T-cell (primary cell): ENCODE data around the gene IMMP2L. TPM values are rescaled to one million over a fixed set of nuclear protein-coding genes. Genes with fewer than 3 reads are reported as not detected.

ENCODE experiments used
- ATAC-seq, 4 experiments: fragments of 200-7000 bp in 3 of 4; fragments of 150-1000 bp in 1 of 4; cut with Tn5 transposase; replicated peaks in 1 of 4; 1 replicate in 3 of 4; 2 replicates in 1 of 4; pipeline ENCODE4 v1.10.0; 2021; ENCODE audit warnings: moderate library complexity in 3 of 4, mild to moderate bottlenecking in 2 of 4, moderate number of reproducible peaks in 1 of 4
- CTCF ChIA-PET, 2 donors: fragments of 300-600 bp; sonication (Branson Sonifier 250); formaldehyde crosslinking; loops; one replicate each; lab custom pipeline; 2022; ENCODE audit warnings: antibody characterized with exemption in 2 of 2; lab: Charles Lee
- POLR2A ChIA-PET, 2 donors: fragments of 300-600 bp; sonication (Branson Sonifier 250); formaldehyde crosslinking; loops; one replicate each; lab custom pipeline; 2022; ENCODE audit warnings: antibody characterized with exemption in 2 of 2; lab: Charles Lee
- DNase-seq, 35 experiments: peaks; one replicate each; pipeline versions ENCODE4 v3.0.0 to v3.0.0-alpha.2; 2013 to 2023
- H3K27ac ChIP-seq: one replicate; pipeline ENCODE4 v1.5.1; 2013; ENCODE audit warnings: low read length
- H3K27me3 ChIP-seq, 2 experiments: replicated peaks in 1 of 2; 1 replicate in 1 of 2; 2 replicates in 1 of 2; pipeline versions ENCODE4 v1.6.1 to v1.7.0; 2013; ENCODE audit warnings: low read length in 1 of 2, mixed read lengths in 1 of 2; ENCODE audit not compliant: control insufficient read depth in 2 of 2, insufficient read depth in 2 of 2; ENCODE audit errors: extremely low read depth in 1 of 2
- H3K36me3 ChIP-seq, 2 donors: 1 replicate in 1 of 2; 2 replicates in 1 of 2; pipeline versions ENCODE4 v1.6.1 to v1.7.0; 2013; ENCODE audit warnings: low read length in 1 of 2; ENCODE audit not compliant: control insufficient read depth in 2 of 2, insufficient read depth in 1 of 2; ENCODE audit errors: extremely low read depth in 1 of 2
- H3K4me1 ChIP-seq, 2 experiments: 1 replicate in 1 of 2; 2 replicates in 1 of 2; pipeline versions ENCODE4 v1.6.1 to v1.7.0; 2013; ENCODE audit warnings: low read length in 2 of 2, mixed read lengths in 1 of 2; ENCODE audit not compliant: insufficient read depth in 2 of 2, control insufficient read depth in 1 of 2; ENCODE audit errors: extremely low read depth in 1 of 2
- H3K4me3 ChIP-seq, 2 donors: 1 replicate in 1 of 2; 2 replicates in 1 of 2; pipeline versions ENCODE4 v1.5.1 to v1.7.0; 2013; ENCODE audit warnings: mild to moderate bottlenecking in 2 of 2, low read length in 1 of 2, moderate library complexity in 1 of 2; ENCODE audit not compliant: control insufficient read depth in 1 of 2; ENCODE audit errors: extremely low read depth in 1 of 2
- H3K9me3 ChIP-seq: 2 replicates; pipeline ENCODE4 v1.7.0; 2013
- H3K27ac Mint-ChIP-seq, 2 donors: one replicate each; pipeline ENCODE4 v1.8.0; 2020 to 2021; ENCODE audit warnings: mild to moderate bottlenecking in 2 of 2, mixed read lengths in 2 of 2
- H3K27me3 Mint-ChIP-seq, 2 donors: one replicate each; pipeline ENCODE4 v1.8.0; 2021 to 2022; ENCODE audit warnings: mixed read lengths in 2 of 2
- H3K36me3 Mint-ChIP-seq: one replicate; pipeline ENCODE4 v1.8.0; 2021; ENCODE audit warnings: mixed read lengths
- H3K4me1 Mint-ChIP-seq, 3 donors: one replicate each; pipeline ENCODE4 v1.8.0; 2020 to 2022; ENCODE audit warnings: mixed read lengths in 3 of 3, mild to moderate bottlenecking in 1 of 3
- H3K4me3 Mint-ChIP-seq, 3 donors: one replicate each; pipeline ENCODE4 v1.8.0; 2020 to 2022; ENCODE audit warnings: mild to moderate bottlenecking in 3 of 3, mixed read lengths in 3 of 3, moderate library complexity in 3 of 3
- H3K9me3 Mint-ChIP-seq, 3 donors: one replicate each; pipeline ENCODE4 v1.8.0; 2020 to 2022; ENCODE audit warnings: mixed read lengths in 3 of 3
- WGBS: methylation state at CpG from one replicate; pipeline ENCODE4 v1.1.5; 2013; ENCODE audit warnings: missing lambda C conversion rate; ENCODE audit not compliant: insufficient coverage; 5-methylcytosine and 5-hydroxymethylcytosine counted together
- total RNA-seq, 35 experiments: library from RNA in 6 of 35; stranded (reverse) in 6 of 35; fragments of 120-200 nt in 1 of 35; gene quantifications; one replicate each; pipeline versions ENCODE4 v1.2.1 to v1.2.4 and lab custom pipeline; 2013 to 2026

Gene IMMP2L
- total RNA-seq, 5 donors from 2014 or later (not counting 1 experiment from before 2014, with no cell fraction given) = 14.1 to 27.3 (median 21.7) TPM

- H3K27me3 ChIP-seq = no peaks in the 10 kb centered on the region
- ChIA-PET CTCF (no interaction called here), POLR2A (no interaction called here)
- no peaks in the 10 kb centered on the region for H3K4me1 ChIP-seq
- H3K4me3 Mint-ChIP-seq = no peak overlapping the region
- no peak overlapping the region for H3K4me3 ChIP-seq
- peaks cover 0 to 11% (median 6%) of the 10 kb centered on the region in 3 donors for H3K9me3 Mint-ChIP-seq
- H3K27ac Mint-ChIP-seq = no peak overlapping the region
- no peaks in the 10 kb centered on the region for H3K27me3 Mint-ChIP-seq
- H3K36me3 ChIP-seq = peaks cover 0 to 5% of the 10 kb centered on the region in 2 donors
- ATAC-seq (no peak), DNase-seq (no peak)
- H3K4me1 Mint-ChIP-seq = peaks cover 0 to 7% (median 3%) of the 10 kb centered on the region in 3 donors
- H3K36me3 Mint-ChIP-seq = peaks cover 61% of the 10 kb centered on the region
- H3K27ac ChIP-seq = no peak overlapping the region
- no peaks in the 10 kb centered on the region for H3K9me3 ChIP-seq
- WGBS = no CpG with 5 or more reads among the region's 4 CpGs
Observed at GRCh38 chr7:111517549-111517951, 44.7 kb downstream of the IMMP2L start.

DNA sequence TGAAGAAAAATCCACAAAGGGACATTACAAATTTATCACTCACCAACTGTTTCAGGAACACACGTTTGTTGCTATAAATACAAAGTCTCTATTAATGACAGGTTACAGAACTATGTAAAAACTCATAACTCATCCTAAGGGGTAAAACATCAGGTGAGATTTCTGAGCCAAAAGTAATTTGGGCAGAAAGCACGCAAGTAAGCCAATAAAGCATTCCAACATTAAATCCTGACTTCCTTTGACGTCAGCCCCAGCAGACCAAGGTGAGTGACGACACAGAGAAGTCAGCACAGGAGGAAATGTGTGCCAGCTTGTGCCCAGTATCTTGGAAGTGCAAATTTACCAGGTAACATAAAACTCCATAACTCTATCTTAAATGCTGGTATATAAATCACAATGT lies 45.7 kb downstream of the IMMP2L start:
- Histone ChIP-seq H3K27me3 (no peaks in the 10 kb centered on the region), H3K36me3 (peaks cover 0 to 5% of the 10 kb centered on the region in 2 donors), H3K9me3 (no peaks in the 10 kb centered on the region), H3K4me3 (no peak overlapping the region), H3K4me1 (no peaks in the 10 kb centered on the region), H3K27ac (no peak overlapping the region)
- no CpG with 5 or more reads among the region's 4 CpGs for WGBS
- ChIA-PET POLR2A (no interaction called here), CTCF (no interaction called here)
- Mint-ChIP-seq H3K4me1 (peaks cover 3 to 14% (median 5%) of the 10 kb centered on the region in 3 donors), H3K27me3 (no peaks in the 10 kb centered on the region), H3K27ac (no peak overlapping the region), H3K36me3 (peaks cover 58% of the 10 kb centered on the region), H3K4me3 (no peak overlapping the region), H3K9me3 (peaks cover 0 to 3% (median 0%) of the 10 kb centered on the region in 3 donors)
- ATAC-seq (no peak), DNase-seq (no peak)

DNA sequence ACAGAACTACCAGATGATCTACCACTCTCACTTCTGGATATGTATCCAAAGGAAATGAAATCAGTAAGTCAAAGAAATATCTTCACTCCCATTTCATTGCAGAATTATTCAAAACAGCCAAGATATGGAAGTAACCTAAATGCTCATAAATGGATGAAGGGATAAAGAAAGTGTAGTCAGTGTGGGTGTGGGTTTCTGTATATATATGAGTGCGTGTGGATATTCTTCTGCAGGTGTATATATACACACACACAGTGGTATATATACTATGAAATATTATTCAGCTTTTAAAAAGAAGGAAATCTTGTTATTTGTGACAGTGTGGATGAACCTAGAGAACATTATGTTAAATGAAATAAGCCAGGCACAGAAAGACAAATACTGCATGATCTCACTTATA lies 48.7 kb downstream of the IMMP2L start:
- POLR2A ChIA-PET = no interaction called here
- ATAC-seq (no peak), DNase-seq (no peak)
- no peaks in the 10 kb centered on the region for H3K27me3 Mint-ChIP-seq
- H3K27ac Mint-ChIP-seq = no peak overlapping the region
- Histone ChIP-seq H3K4me1 (no peaks in the 10 kb centered on the region), H3K36me3 (peaks cover 0 to 3% of the 10 kb centered on the region in 2 donors), H3K9me3 (no peaks in the 10 kb centered on the region), H3K4me3 (no peak overlapping the region), H3K27me3 (no peaks in the 10 kb centered on the region), H3K27ac (no peak overlapping the region)
- peaks cover 38% of the 10 kb centered on the region for H3K36me3 Mint-ChIP-seq
- H3K9me3 Mint-ChIP-seq = no peaks in the 10 kb centered on the region
- no CpG with 5 or more reads among the region's 1 CpG for WGBS
- H3K4me3 Mint-ChIP-seq = no peak overlapping the region
- CTCF ChIA-PET = interaction anchor here in 1 of 2 donors (0.6 kb wide), 1 partner anchor 324 kb away, joined by 3 read pairs; no protein-coding TSS in a partner anchor
- peaks cover 9 to 25% (median 11%) of the 10 kb centered on the region in 3 donors for H3K4me1 Mint-ChIP-seq

- POLR2A ChIA-PET = no interaction called here
- Mint-ChIP-seq H3K27me3 (no peaks in the 10 kb centered on the region), H3K4me3 (no peak overlapping the region), H3K4me1 (peaks cover 11 to 25% (median 12%) of the 10 kb centered on the region in 3 donors), H3K36me3 (peaks cover 37% of the 10 kb centered on the region), H3K27ac (no peak overlapping the region), H3K9me3 (peaks cover 0 to 7% (median 0%) of the 10 kb centered on the region in 3 donors)
- no CpG with 5 or more reads among the region's 4 CpGs for WGBS
- ATAC-seq (no peak), DNase-seq (no peak)
- H3K9me3 ChIP-seq = no peaks in the 10 kb centered on the region
- no peaks in the 10 kb centered on the region for H3K36me3 ChIP-seq
- H3K27ac ChIP-seq = no peak overlapping the region
- CTCF ChIA-PET = no interaction called here
- no peaks in the 10 kb centered on the region for H3K4me1 ChIP-seq
- no peak overlapping the region for H3K4me3 ChIP-seq
- H3K27me3 ChIP-seq = no peaks in the 10 kb centered on the region
Observed at GRCh38 chr7:111511845-111512244, 50.4 kb downstream of the IMMP2L start.

DNA sequence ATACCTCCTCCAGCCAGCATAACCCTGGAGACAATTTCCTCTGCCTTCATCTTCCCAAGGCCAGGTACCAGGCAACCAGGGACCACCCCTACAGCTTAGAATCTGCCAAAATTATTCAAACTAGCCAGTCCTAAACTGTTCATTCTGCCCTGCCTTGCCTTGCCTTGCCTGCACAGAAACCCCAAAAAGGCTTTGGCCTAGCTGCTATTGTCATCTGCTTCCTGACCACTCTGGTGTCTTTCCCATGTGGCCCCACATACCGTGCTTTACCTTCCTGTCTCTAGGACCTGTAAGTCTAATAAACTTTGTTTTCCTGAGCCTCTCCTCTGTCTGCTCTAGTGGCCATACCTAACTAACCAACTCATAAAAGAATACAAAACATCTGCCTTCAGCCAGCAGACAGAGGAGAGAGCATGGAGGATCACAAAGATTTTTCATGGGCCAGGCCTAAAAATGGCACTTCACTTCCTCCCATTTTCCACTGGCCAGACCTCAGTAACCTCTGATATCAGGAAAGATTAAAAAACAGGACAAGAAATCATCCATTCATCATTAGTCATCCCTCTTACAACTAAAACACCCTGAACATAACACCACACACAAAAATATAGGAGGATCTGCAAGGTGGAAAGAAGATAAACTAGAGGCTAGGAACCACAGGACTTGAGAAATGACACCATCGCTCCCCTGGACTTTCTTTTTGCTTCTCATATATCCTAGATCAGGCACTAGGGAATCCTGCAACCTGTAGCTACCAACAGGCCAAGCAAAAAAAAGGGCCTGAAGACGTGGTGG lies 51.5 kb downstream of the IMMP2L start:
- Mint-ChIP-seq H3K4me1 (peaks cover 11 to 25% (median 12%) of the 10 kb centered on the region in 3 donors), H3K36me3 (peaks cover 38% of the 10 kb centered on the region), H3K27me3 (no peaks in the 10 kb centered on the region), H3K27ac (no peak overlapping the region), H3K9me3 (peaks cover 0 to 7% (median 3%) of the 10 kb centered on the region in 3 donors), H3K4me3 (no peak overlapping the region)
- CTCF ChIA-PET = no interaction called here
- DNase-seq (no peak), ATAC-seq (no peak)
- Histone ChIP-seq H3K9me3 (no peaks in the 10 kb centered on the region), H3K36me3 (no peaks in the 10 kb centered on the region), H3K4me1 (no peaks in the 10 kb centered on the region), H3K4me3 (no peak overlapping the region), H3K27me3 (no peaks in the 10 kb centered on the region), H3K27ac (no peak overlapping the region)
- 89% methylated on average over 2 of the region's 3 CpGs for WGBS
- POLR2A ChIA-PET = no interaction called here

- Histone ChIP-seq H3K27ac (no peak overlapping the region), H3K4me1 (no peaks in the 10 kb centered on the region), H3K9me3 (no peaks in the 10 kb centered on the region), H3K27me3 (no peaks in the 10 kb centered on the region), H3K36me3 (no peaks in the 10 kb centered on the region), H3K4me3 (no peak overlapping the region)
- POLR2A ChIA-PET = no interaction called here
- Mint-ChIP-seq H3K27me3 (no peaks in the 10 kb centered on the region), H3K4me1 (peaks cover 11 to 25% (median 12%) of the 10 kb centered on the region in 3 donors), H3K4me3 (no peak overlapping the region), H3K36me3 (peaks cover 38% of the 10 kb centered on the region), H3K9me3 (peaks cover 0 to 7% (median 3%) of the 10 kb centered on the region in 3 donors), H3K27ac (no peak overlapping the region)
- CTCF ChIA-PET = no interaction called here
- no peak for DNase-seq
- WGBS = no CpG with 5 or more reads among the region's 4 CpGs
- no peak for ATAC-seq
Observed at GRCh38 chr7:111510062-111510461, 52.2 kb downstream of the IMMP2L start.
